GM18907 (cell line): ENCODE data around the gene ZBTB22.
A peak's percentile ranks its signal among the peaks of the same experiment; 100 is the strongest.

Experiments
- ATAC-seq: cut with Tn5 transposase; IDR thresholded peaks from one replicate; pipeline ENCODE4 v1.9.1; 2021; ENCODE audit warnings: mild to moderate bottlenecking, moderate library complexity; ENCODE audit not compliant: unreplicated experiment

ZBTB22 gene

GRCh38 chr6:33329058-33329457, 11.5 kb upstream of the ZBTB22 start:
- ATAC-seq = no peak

GRCh38 chr6:33324125-33324524, 6.6 kb upstream of the ZBTB22 start:
- no peak for ATAC-seq

- peak; percentile 14 for ATAC-seq
Measured at GRCh38 chr6:33323623-33323948, 6.0 kb upstream of the ZBTB22 start.

- no peak for ATAC-seq
Measured at GRCh38 chr6:33321227-33321626, 3.7 kb upstream of the ZBTB22 start.

- ATAC-seq = no peak
Measured at GRCh38 chr6:33320315-33321181, 3.0 kb upstream of the ZBTB22 start.

- no peak for ATAC-seq
Measured at GRCh38 chr6:33319939-33320314, 2.4 kb upstream of the ZBTB22 start.

GRCh38 chr6:33318426-33319073, 1.0 kb upstream of the ZBTB22 start:
- no peak for ATAC-seq

- no peak for ATAC-seq
Measured at GRCh38 chr6:33317419-33317668, 200 bp downstream of the ZBTB22 start.

GRCh38 chr6:33316603-33317418, 733 bp downstream of the ZBTB22 start:
- ATAC-seq = no peak

GRCh38 chr6:33315793-33316602, 1.5 kb downstream of the ZBTB22 start:
- no peak for ATAC-seq

- no peak for ATAC-seq
Measured at GRCh38 chr6:33314943-33315792, 2.4 kb downstream of the ZBTB22 start.

- no peak for ATAC-seq
Measured at GRCh38 chr6:33314515-33314942, 3.0 kb downstream of the ZBTB22 start.

GRCh38 chr6:33313709-33314514, 3.6 kb downstream of the ZBTB22 start, which contains the start of gene TAPBP:
Gene TAPBP (minus strand): TSS chr6:33314078. CDS start chr6:33314041, 37 bp downstream.
- peak; percentile 41 for ATAC-seq

GRCh38 chr6:33313105-33313708, 4.3 kb downstream of the ZBTB22 start:
- ATAC-seq = no peak

- ATAC-seq = no peak
Measured at GRCh38 chr6:33312361-33313104, 5.0 kb downstream of the ZBTB22 start.

- ATAC-seq = no peak
Measured at GRCh38 chr6:33306356-33306755, 11.2 kb downstream of the ZBTB22 start.

- no peak for ATAC-seq
Measured at GRCh38 chr6:33305052-33305451, 12.5 kb downstream of the ZBTB22 start.

- no peak for ATAC-seq
Measured at GRCh38 chr6:33304216-33304615, 13.3 kb downstream of the ZBTB22 start.
